ENCODE measurements around the gene FUBP3.
"Not testable (repeated sequence)": the region's sequence is repeated elsewhere in the genome, so short reads cannot be mapped to it uniquely, and the experiment has no call there.

The FUBP3 gene

GRCh38 chr9:130556396-130557076 lies 22.8 kb upstream of the FUBP3 start:
- DNase-seq (ENCODE audit: low read depth in 3 of 3, low spot score in 1 of 3), result no peak

- DNase-seq (ENCODE audit: low read depth in 3 of 3, low spot score in 1 of 3), result no peak
Observed at GRCh38 chr9:130557077-130557468, 22.3 kb upstream of the FUBP3 start.

GRCh38 chr9:130561056-130561455 lies 18.3 kb upstream of the FUBP3 start:
- no peak for DNase-seq (ENCODE audit: low read depth in 3 of 3, low spot score in 1 of 3)

GRCh38 chr9:130562525-130562924 lies 16.9 kb upstream of the FUBP3 start:
- not testable (repeated sequence) for DNase-seq (ENCODE audit: low read depth in 3 of 3, low spot score in 1 of 3)

- DNase-seq (ENCODE audit: low read depth in 3 of 3, low spot score in 1 of 3), result no peak
Observed at GRCh38 chr9:130563797-130564196, 15.6 kb upstream of the FUBP3 start.

GRCh38 chr9:130565792-130566191 lies 13.6 kb upstream of the FUBP3 start:
- DNase-seq (ENCODE audit: low read depth in 3 of 3, low spot score in 1 of 3), result no peak

- no peak for DNase-seq (ENCODE audit: low read depth in 3 of 3, low spot score in 1 of 3)
Observed at GRCh38 chr9:130570208-130570607, 9.2 kb upstream of the FUBP3 start.

- no peak for DNase-seq (ENCODE audit: low read depth in 3 of 3, low spot score in 1 of 3)
Observed at GRCh38 chr9:130575514-130575913, 3.9 kb upstream of the FUBP3 start.

GRCh38 chr9:130576176-130576575 lies 3.2 kb upstream of the FUBP3 start:
- no peak for DNase-seq (ENCODE audit: low read depth in 3 of 3, low spot score in 1 of 3)

- DNase-seq (ENCODE audit: low read depth in 3 of 3, low spot score in 1 of 3), result no peak
Observed at GRCh38 chr9:130579738-130580463, 524 bp downstream of the FUBP3 start.

GRCh38 chr9:130581766-130582165 lies 2.4 kb downstream of the FUBP3 start:
- no peak for DNase-seq (ENCODE audit: low read depth in 3 of 3, low spot score in 1 of 3)

- no peak for DNase-seq (ENCODE audit: low read depth in 3 of 3, low spot score in 1 of 3)
Observed at GRCh38 chr9:130583271-130583670, 3.9 kb downstream of the FUBP3 start.

GRCh38 chr9:130587921-130588320 lies 8.5 kb downstream of the FUBP3 start:
- no peak for DNase-seq (ENCODE audit: low read depth in 3 of 3, low spot score in 1 of 3)

- DNase-seq (ENCODE audit: low read depth in 3 of 3, low spot score in 1 of 3), result no peak
Observed at GRCh38 chr9:130588416-130588815, 9.0 kb downstream of the FUBP3 start.

GRCh38 chr9:130589754-130590153 lies 10.4 kb downstream of the FUBP3 start:
- DNase-seq (ENCODE audit: low read depth in 3 of 3, low spot score in 1 of 3), result no peak

GRCh38 chr9:130590305-130590704 lies 10.9 kb downstream of the FUBP3 start:
- DNase-seq (ENCODE audit: low read depth in 3 of 3, low spot score in 1 of 3), result no peak

- no peak for DNase-seq (ENCODE audit: low read depth in 3 of 3, low spot score in 1 of 3)
Observed at GRCh38 chr9:130593020-130593419, 13.6 kb downstream of the FUBP3 start.

GRCh38 chr9:130597228-130597627 lies 17.9 kb downstream of the FUBP3 start:
- DNase-seq (ENCODE audit: low read depth in 3 of 3, low spot score in 1 of 3), result no peak

- no peak for DNase-seq (ENCODE audit: low read depth in 3 of 3, low spot score in 1 of 3)
Observed at GRCh38 chr9:130598188-130598587, 18.8 kb downstream of the FUBP3 start.

GRCh38 chr9:130599625-130600024 lies 20.2 kb downstream of the FUBP3 start:
- no peak for DNase-seq (ENCODE audit: low read depth in 3 of 3, low spot score in 1 of 3)

- DNase-seq (ENCODE audit: low read depth in 3 of 3, low spot score in 1 of 3), result no peak
Observed at GRCh38 chr9:130601100-130601499, 21.7 kb downstream of the FUBP3 start.

GRCh38 chr9:130604295-130604694 lies 24.9 kb downstream of the FUBP3 start:
- no peak for DNase-seq (ENCODE audit: low read depth in 3 of 3, low spot score in 1 of 3)

Measured in stimulated activated CD4-positive, alpha-beta T cell treated with anti-CD3 and anti-CD28 coated beads, TNF-alpha, amount 100 ng/mL, for 1 hour (primary cell).